CD14-positive monocyte (primary cell): ENCODE results near the gene FNDC11. TPM values are rescaled to one million over a fixed set of nuclear protein-coding genes. Genes with fewer than 3 reads are reported as not detected.

Experiments
- DNase-seq, 3 donors: peaks; one replicate each; pipeline ENCODE4 v3.0.0-alpha.2; 2011 to 2022
- H2AFZ ChIP-seq: 2 replicates; pipeline ENCODE4 v1.6.0; 2012; ENCODE audit warnings: mild to moderate bottlenecking, low read depth, low read length, inconsistent platforms; ENCODE audit not compliant: insufficient read depth, poor library complexity, severe bottlenecking
- H3K27ac ChIP-seq, 2 donors: 1 replicate in 1 of 2; 2 replicates in 1 of 2; pipeline ENCODE4 v1.5.1; 2012 to 2013; ENCODE audit warnings: low read length in 2 of 2, control low read depth in 1 of 2, inconsistent platforms in 1 of 2, low read depth in 1 of 2, mild to moderate bottlenecking in 1 of 2
- H3K27me3 ChIP-seq, 2 donors: one replicate each; pipeline versions ENCODE4 v1.6.0 to v1.6.1; 2011 to 2013; ENCODE audit warnings: low read length in 2 of 2; ENCODE audit not compliant: control insufficient read depth in 2 of 2, insufficient read depth in 2 of 2
- H3K36me3 ChIP-seq, 2 donors: replicated peaks in 1 of 2; 1 replicate in 1 of 2; 2 replicates in 1 of 2; pipeline versions ENCODE4 v1.5.1 to v1.6.1; 2012 to 2013; ENCODE audit warnings: low read length in 2 of 2, control low read depth in 1 of 2, inconsistent platforms in 1 of 2, mild to moderate bottlenecking in 1 of 2; ENCODE audit not compliant: insufficient read depth in 2 of 2, control insufficient read depth in 1 of 2
- H3K4me1 ChIP-seq, 2 donors: 1 replicate in 1 of 2; 2 replicates in 1 of 2; pipeline versions ENCODE4 v1.5.1 to v1.6.1; 2012 to 2013; ENCODE audit warnings: low read length in 2 of 2, control low read depth in 1 of 2, inconsistent platforms in 1 of 2, mild to moderate bottlenecking in 1 of 2, moderate library complexity in 1 of 2; ENCODE audit not compliant: insufficient read depth in 2 of 2, control insufficient read depth in 1 of 2
- H3K4me2 ChIP-seq: replicated peaks from 2 replicates; pipeline ENCODE3; 2012; ENCODE audit warnings: low read length, moderate library complexity, mild to moderate bottlenecking; ENCODE audit not compliant: poor library complexity, severe bottlenecking; ENCODE audit errors: extremely low read depth
- H3K4me3 ChIP-seq, 3 experiments: fragments of 200-600 bp in 1 of 3; sonication (generic) in 1 of 3; replicated peaks in 1 of 3; 1 replicate in 2 of 3; 2 replicates in 1 of 3; pipeline ENCODE4 v1.5.1; 2011 to 2013; ENCODE audit warnings: low read length in 3 of 3, mild to moderate bottlenecking in 3 of 3, control low read depth in 2 of 3, low read depth in 2 of 3, inconsistent platforms in 1 of 3, moderate library complexity in 1 of 3
- H3K79me2 ChIP-seq: 2 replicates; pipeline ENCODE4 v1.6.0; 2012; ENCODE audit warnings: mild to moderate bottlenecking, control low read depth, inconsistent platforms, low read length, moderate library complexity; ENCODE audit not compliant: insufficient read depth
- H3K9ac ChIP-seq: 2 replicates; pipeline ENCODE4 v1.6.0; 2017; ENCODE audit warnings: low read length, mild to moderate bottlenecking; ENCODE audit not compliant: insufficient read depth, poor library complexity, severe bottlenecking
- H3K9me3 ChIP-seq, 2 donors: replicated peaks in 1 of 2; 1 replicate in 1 of 2; 2 replicates in 1 of 2; pipeline versions ENCODE4 v1.5.1 to v1.6.1; 2012 to 2013; ENCODE audit warnings: low read length in 2 of 2, control low read depth in 1 of 2; ENCODE audit not compliant: control insufficient read depth in 1 of 2, insufficient read depth in 1 of 2
- H4K20me1 ChIP-seq: 2 replicates; pipeline ENCODE4 v1.6.0; 2012; ENCODE audit warnings: mild to moderate bottlenecking, low read length, control low read depth, moderate library complexity; ENCODE audit not compliant: insufficient read depth
- H3K27ac Mint-ChIP-seq, 7 donors: one replicate each; pipeline ENCODE4 v1.8.0; 2020; ENCODE audit warnings: mild to moderate bottlenecking in 7 of 7, mixed read lengths in 7 of 7, moderate library complexity in 6 of 7, inconsistent platforms in 2 of 7
- H3K27me3 Mint-ChIP-seq, 3 donors: one replicate each; pipeline ENCODE4 v1.8.0; 2021 to 2022; ENCODE audit warnings: low read depth in 3 of 3, mild to moderate bottlenecking in 3 of 3, mixed read lengths in 3 of 3, moderate library complexity in 3 of 3, inconsistent platforms in 1 of 3
- H3K36me3 Mint-ChIP-seq, 2 donors: one replicate each; pipeline ENCODE4 v1.8.0; 2020; ENCODE audit warnings: mixed read lengths in 2 of 2, inconsistent platforms in 1 of 2, mild to moderate bottlenecking in 1 of 2
- H3K4me1 Mint-ChIP-seq: one replicate; pipeline ENCODE4 v1.8.0; 2020; ENCODE audit warnings: mild to moderate bottlenecking, mixed read lengths
- H3K4me3 Mint-ChIP-seq, 2 donors: one replicate each; pipeline ENCODE4 v1.8.0; 2020; ENCODE audit warnings: mild to moderate bottlenecking in 2 of 2, mixed read lengths in 2 of 2, moderate library complexity in 1 of 2
- H3K9me3 Mint-ChIP-seq, 7 donors: one replicate each; pipeline ENCODE4 v1.8.0; 2020 to 2022; ENCODE audit warnings: mixed read lengths in 7 of 7, mild to moderate bottlenecking in 6 of 7, moderate library complexity in 6 of 7, inconsistent platforms in 2 of 7
- CTCF ChIP-seq: fragments of 200-600 bp; IDR thresholded peaks from one replicate; pipeline ENCODE4 v1.8.0; 2022; ENCODE audit warnings: antibody characterized with exemption, mild to moderate bottlenecking
- WGBS: methylation state at CpG from one replicate; pipeline ENCODE4 v1.1.5; 2013; ENCODE audit warnings: missing lambda C conversion rate; ENCODE audit not compliant: insufficient coverage; 5-methylcytosine and 5-hydroxymethylcytosine counted together
- intact Hi-C, 2 donors: fragments of 100-400 bp; cut with micrococcal nuclease; formaldehyde crosslinking; loops; one replicate each; pipeline versions ENCODE4 v1.15.0 to v1.15.1; 2023
- polyA plus RNA-seq, 3 donors: library from polyadenylated mRNA; depleted of rRNA in 1 of 3; unstranded in 2 of 3; stranded (reverse) in 1 of 3; fragments of 300-500 nt in 2 of 3; fragments of >200 nt in 1 of 3; fragmentation: Illumina TruSeq in 2 of 3; gene quantifications; 1 replicate in 2 of 3; 2 replicates in 1 of 3; pipeline ENCODE4 v1.2.3, GENCODE V29; 2012 to 2021

The FNDC11 gene
- polyA plus RNA-seq, 3 donors, result 0.23 TPM; not detected in 2

- Mint-ChIP-seq H3K9me3 (peaks cover 0 to 4% (median 0%) of the 10 kb centered on the region in 7 donors), H3K27me3 (peaks cover 47 to 82% (median 48%) of the 10 kb centered on the region in 3 donors), H3K4me3 (peak overlapping the region in 1 of 2 donors; percentile 65), H3K27ac (no peak overlapping the region), H3K36me3 (peaks cover 0 to 2% of the 10 kb centered on the region in 2 donors), H3K4me1 (peaks cover 14% of the 10 kb centered on the region)
- WGBS, result 58% methylated on average over 9 of the region's 19 CpGs
- Histone ChIP-seq H4K20me1 (no peaks in the 10 kb centered on the region), H3K9me3 (no peaks in the 10 kb centered on the region), H3K27ac (no peak overlapping the region), H3K4me3 (no peak overlapping the region), H3K79me2 (no peaks in the 10 kb centered on the region), H3K9ac (peak overlapping the region; percentile 15), H3K4me2 (no peak overlapping the region), H2AFZ (no peak overlapping the region), H3K4me1 (peaks cover 12 to 19% of the 10 kb centered on the region in 2 donors), H3K36me3 (no peaks in the 10 kb centered on the region), H3K27me3 (peaks cover 0 to 36% of the 10 kb centered on the region in 2 donors)
- no peak for TF ChIP-seq CTCF
- DNase-seq, result peak in 2 of 3 donors; percentile 7 to 50
- intact Hi-C loops, result loop anchor here in 1 of 2 donors (5.0 kb wide), 2 partner anchors 33 to 42 kb away; partner anchors contain the start of gene PTK6
Observed at GRCh38 chr20:63579017-63579694, 25.2 kb downstream of the FNDC11 start.

- Histone ChIP-seq H3K9me3 (no peaks in the 10 kb centered on the region), H3K79me2 (no peaks in the 10 kb centered on the region), H3K36me3 (no peaks in the 10 kb centered on the region), H3K9ac (no peak overlapping the region), H3K27ac (no peak overlapping the region), H3K4me1 (peaks cover 6 to 7% of the 10 kb centered on the region in 2 donors), H3K27me3 (peaks cover 0 to 29% of the 10 kb centered on the region in 2 donors), H3K4me2 (no peak overlapping the region), H2AFZ (no peak overlapping the region), H3K4me3 (no peak overlapping the region), H4K20me1 (no peaks in the 10 kb centered on the region)
- whole genome bisulfite sequencing, result 58% methylated on average over 9 of the region's 12 CpGs
- Mint-ChIP-seq H3K27ac (peak overlapping the region in 1 of 7 donors; percentile 40), H3K9me3 (peaks cover 0 to 4% (median 0%) of the 10 kb centered on the region in 7 donors), H3K4me3 (no peak overlapping the region), H3K36me3 (peaks cover 0 to 2% of the 10 kb centered on the region in 2 donors), H3K4me1 (peaks cover 7% of the 10 kb centered on the region), H3K27me3 (peaks cover 43 to 68% (median 43%) of the 10 kb centered on the region in 3 donors)
- TF ChIP-seq CTCF, result peak; percentile 41
- intact Hi-C loops, result no loop called here
- peak; percentile 39 to 46 (median 42) for DNase-seq
Observed at GRCh38 chr20:63580796-63581461, 27.0 kb downstream of the FNDC11 start.
